Suppressor macrophage treated with lipopolysaccharide for 4 hours (primary cell): ENCODE data around the gene ARL14.

Source experiments
- DNase-seq: peaks from one replicate; pipeline ENCODE4 v3.0.0-alpha.2; 2020

ARL14 gene

DNA sequence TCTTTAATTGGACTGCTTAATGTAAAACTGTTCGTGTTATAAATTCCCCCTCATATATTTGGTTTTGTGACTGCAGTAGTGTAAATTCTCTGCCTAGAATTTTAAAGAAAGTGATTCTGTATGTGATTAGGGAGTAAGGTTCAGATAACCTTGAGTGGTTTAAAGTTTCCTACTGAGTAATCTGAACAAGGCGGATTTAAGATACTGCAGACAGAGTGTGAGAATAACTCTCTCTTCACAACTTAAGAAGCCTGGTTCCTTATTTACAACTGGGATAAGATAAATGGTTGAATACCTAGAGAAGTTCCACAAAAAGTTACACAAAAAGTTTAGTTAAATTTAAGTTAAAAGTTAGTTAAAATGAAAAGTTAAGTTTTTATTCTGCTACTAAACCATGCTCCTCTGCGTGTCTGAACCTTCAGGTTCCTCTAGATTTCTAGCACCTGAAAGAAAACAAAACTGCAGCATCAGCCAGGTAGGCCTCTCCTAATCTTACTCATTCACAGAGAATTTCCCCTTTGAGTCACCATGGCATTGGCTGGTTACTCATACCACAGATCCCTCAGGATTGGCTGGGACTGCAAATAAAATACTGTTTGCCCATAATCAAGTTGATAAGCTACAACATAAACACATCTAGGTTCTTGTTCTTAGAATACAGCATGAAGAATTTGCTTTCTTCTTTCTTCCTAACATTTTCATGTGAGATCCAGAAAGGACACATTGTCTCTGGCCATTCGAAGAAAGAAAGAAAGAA is at the start of gene ARL14:
TSS of gene ARL14 (plus strand) at position 614 of the 757 bp plus-strand sequence. CDS start 187 bp downstream, outside the sequence.
- no peak for DNase-seq

DNA sequence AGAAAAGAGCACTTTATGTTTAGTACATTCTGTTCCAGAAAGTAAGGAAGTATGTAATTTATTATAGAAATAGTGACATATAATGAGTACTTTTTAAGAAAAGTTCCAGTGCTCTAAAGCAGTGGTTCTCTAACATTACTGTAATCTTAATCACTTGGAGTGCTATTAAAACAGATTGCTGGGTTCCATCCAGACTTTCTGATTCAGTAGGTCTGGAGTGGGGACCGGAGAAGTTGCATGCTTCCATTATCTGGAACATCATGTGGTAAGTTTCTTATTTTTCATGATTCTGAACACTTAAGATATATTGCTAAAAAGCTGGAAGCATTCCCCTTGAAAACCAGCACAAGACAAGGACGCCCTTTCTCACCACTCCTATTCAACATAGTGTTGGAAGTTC is 47.5 kb upstream of the ARL14 start:
- DNase-seq = no peak

DNA sequence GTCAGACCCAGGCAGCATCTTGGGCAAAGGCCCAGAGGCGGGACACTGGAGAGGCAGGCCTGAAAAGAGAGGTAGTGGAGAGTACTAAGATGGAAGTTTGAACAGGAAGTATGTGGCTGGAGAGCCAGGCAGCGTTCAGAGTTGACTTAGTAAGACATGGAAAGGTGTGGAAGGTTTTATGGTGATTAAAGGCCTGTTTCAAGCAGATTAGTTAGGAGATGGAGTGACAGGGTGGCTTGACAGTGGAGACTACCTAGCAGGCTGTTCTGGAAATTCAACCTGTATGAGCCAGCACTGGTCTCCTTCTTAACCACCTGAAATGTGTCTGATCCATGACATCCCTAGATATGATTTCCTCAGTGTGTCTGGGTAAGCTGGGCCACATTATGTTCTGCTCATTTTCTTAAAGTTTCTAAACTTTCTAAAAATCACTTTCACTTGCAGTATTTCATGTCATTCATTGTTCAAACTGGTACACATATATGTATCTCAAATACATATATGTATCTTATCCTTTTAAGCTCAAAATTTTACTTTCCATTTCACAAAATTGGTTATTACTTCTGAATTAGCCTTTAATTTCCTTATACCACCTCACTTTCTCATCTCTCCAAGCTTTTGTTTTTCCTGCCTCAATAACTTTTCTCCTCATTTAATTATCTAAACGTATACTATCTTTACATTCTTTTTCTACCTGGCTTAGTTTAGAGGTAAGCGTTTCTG is 43.4 kb upstream of the ARL14 start:
- no peak for DNase-seq

DNA sequence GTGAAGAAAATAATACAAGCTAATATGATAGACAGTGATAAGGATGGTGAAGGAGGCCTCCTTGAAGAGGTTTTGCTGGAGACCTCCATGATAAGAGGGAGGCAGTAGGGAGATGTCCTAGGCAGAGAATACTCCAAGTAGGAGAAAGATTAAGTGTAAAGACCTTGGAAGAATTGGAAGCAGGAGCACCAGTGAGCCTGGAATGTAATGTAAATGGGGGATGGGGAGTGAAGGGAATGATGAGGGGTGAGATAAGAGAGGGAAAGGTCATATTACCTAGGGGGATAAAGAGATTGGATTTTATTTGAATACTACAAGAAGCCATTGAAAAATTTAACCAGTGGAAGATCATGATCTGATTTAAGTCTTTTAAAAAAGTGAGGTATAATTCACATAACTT is 41.7 kb upstream of the ARL14 start:
- DNase-seq = no peak

DNA sequence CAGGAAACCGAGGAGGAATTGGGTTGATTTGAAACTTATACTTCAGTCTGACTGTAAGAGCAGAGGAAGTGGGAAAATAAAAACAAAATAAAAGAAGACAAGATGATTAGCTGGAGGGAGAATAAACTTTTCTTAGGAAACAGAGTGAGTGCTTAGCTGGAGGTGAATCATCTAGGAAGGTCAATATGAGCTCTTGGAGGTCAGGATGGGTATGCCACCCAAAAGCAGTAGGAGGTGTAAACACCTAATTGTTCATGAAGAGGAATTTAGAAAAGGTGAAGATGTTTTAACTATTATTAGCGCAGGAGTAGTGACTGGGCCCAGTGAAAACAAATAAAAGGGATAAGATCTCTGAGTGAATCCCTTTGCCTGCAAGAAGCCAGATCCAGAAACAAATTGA is 39.9 kb upstream of the ARL14 start:
- DNase-seq = no peak

DNA sequence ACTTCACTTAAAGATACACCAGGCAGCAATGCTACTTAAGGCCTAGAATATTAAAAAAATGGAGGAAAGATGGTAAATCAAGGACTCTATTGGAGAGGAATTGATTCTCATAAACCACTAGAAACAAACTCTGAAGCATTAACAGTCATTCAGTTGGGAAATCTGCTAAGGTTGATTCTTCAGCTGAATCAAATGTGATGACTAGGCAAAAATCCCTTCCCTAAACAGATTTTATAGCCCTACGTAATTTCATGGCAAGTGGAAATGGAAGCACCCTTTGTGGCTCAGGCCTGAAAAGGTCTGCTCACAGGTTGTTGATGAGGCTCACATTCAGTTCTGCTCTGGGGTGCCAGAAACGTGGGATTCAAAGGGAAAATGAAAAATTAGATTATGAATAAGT is 38.8 kb upstream of the ARL14 start:
- DNase-seq = no peak

DNA sequence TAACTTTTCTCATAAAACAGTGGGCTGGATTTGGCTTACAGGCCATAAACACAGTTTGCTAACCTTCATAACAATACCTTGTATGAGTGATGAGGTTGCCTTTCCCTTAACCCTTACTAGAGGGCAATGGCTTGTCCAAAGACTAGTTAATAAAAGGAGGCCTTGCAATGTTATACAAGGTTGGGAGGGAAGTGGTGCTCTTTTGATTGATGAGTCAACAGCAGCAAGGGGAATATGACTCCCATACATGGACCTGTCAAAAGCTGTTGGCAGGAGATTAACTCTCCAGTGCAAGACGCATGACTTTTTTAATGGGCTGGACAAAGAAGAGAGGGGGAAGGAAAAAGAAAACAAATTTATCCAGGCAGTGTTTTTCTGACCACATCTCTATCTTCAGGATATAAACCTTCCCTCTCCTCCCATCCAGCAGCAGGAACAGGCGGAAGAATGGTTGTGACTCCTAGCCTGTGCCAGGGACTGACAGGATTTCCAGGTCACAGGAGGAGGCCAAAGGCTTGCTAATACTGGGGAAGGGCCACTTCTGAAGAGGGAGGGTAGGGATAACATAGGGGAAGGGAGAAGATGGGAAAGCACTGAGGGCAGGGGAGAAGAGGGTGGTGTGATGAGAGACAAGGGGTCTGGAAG is 35.2 kb upstream of the ARL14 start:
- DNase-seq = no peak

DNA sequence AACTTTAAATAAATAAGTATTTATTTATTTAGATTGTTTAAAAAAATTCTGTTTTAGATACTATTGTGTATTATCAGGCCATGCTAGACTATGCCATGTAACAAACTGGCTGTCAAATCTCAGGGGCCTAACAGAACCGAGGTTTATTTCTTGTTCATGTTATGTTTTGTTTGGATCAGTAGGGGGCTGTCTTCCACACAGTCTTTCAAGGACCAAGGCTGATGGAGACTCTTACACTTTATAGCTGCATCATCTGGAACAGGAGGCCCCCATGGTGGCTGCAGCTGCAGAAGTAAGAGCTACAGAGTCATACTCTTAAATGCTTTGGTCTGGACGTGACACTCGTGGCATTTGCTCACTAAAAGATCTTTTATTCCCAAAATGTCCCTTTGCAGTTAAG is 33.0 kb upstream of the ARL14 start:
- DNase-seq = no peak

DNA sequence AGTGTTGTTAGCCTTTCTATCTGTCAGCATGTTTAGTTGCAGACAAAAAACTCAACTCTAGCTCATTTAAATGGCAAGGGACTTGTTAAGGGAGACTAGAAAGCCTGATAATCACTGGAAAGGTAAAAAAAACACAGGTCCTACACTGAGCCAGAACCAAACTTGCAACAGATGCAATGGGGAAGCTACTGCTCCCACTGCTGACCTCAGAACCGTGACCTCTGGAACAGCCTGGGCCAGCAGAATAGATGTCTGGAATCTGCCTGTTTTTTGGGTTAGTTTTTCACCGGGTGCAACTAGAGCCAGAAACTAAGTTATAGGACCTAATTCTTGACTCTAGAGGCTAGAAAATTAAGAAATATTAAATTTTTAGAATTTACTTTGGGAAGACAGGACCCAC is 32.5 kb upstream of the ARL14 start:
- DNase-seq = no peak

DNA sequence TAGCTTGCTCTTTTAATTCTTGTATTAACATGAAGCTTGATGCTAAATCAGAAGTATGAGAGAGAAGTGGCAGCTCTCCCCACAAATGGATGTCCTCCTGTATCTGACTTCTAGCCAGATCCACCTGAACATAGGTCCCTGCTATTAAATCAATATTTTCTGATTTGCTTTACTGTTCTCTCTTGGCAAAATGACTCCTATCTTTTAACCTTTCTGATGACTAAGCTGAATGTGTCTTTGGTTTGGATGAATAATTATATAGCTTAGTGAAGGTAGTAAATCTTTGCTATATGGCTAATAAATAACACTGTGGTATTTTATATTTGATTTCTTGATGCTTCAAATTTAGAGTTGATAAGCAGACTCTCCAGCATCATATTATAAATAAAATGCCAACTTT is 28.3 kb upstream of the ARL14 start:
- no peak for DNase-seq

DNA sequence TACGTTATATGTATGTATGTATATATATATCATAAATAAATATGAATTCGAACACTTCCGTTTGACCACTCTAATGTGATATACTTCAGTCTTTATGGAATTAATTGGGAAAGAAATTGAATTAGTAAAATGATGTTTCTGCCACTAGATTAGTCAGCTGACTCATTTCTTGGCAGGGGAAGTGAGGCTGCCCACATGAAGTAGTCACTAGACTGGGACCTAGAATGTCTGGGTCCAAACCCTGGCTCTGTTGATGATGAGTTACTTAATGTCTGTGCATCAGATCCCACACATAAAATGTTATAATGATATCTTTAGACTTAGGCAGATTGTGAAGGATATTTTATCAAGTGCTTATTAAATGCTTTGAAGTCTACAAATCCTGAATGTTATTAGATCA is 27.4 kb upstream of the ARL14 start:
- DNase-seq = no peak

DNA sequence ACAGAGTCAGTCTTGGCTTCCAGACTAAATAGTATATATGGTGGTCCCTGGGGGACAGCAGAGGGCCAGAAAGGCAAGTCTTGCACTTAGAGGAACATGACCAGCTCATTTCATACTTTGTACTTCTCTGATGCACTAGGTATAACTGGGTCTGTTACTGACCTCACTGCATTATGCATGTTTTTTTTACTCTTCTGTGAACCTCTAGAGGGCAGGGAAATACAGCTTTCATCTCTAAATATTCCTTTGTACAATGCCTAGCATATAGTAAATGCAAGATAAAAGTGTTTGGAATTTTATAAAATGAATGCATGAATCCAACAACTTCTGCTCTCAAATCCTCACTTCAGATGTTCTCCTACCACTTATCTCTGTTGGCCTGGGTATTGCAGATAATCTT is 23.4 kb upstream of the ARL14 start:
- DNase-seq = no peak

DNA sequence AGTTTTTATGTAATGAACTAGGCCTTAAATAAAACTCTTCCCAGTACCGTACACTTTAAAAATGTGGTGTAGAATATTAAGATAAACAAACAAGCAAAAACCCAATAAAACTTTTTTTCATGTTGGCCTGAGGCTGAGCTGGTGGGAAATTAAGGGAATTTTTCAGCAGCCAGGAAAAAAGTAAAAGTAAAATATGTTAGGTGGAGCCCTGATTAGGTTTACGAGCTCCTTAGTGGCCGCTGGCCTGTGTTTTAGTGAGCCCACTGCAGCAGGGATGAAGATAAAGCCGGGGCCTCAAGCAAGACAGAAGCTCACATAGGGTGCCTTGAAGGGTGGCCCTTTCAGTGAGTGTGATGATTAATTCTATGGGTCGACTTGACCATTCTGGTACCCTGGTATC is 16.1 kb upstream of the ARL14 start:
- DNase-seq = no peak

DNA sequence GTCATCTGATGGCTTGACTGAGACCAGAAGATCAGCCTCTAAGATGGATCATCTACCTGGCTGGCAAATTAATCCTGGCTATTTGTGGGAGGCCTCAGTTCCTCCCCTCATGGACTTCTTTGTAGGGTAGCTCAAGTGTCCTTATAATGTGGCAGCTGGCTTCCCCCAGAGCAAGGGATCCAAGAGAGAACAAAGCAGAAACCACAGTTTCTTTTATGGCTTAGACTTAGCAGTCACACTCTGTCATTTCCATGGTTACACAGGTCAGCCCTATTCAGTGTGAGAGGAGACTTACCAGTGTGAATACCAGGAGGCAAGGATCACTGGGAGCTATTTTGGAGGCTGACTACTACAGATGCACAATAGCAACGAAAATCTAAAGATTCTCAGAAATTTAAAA is 15.3 kb upstream of the ARL14 start:
- DNase-seq = no peak

DNA sequence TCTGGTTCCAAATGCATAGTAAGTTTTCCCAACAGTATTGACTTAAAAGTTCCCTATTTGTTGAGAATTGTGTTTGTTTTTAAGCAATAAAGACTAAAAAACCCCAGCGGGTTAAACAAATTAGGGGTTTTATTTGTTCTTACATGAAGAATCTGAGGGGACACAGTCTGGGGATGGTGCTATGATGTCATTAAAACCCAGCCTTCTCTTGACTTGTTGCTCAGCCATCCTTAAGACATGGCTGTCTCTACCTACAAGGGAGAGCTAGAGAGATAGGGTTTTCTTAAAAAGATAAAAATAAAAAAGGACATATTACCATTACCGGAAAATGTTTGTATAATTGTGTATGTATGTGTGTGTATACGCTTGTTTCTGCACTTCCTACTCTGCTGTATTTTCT is 11.7 kb upstream of the ARL14 start:
- DNase-seq = no peak

DNA sequence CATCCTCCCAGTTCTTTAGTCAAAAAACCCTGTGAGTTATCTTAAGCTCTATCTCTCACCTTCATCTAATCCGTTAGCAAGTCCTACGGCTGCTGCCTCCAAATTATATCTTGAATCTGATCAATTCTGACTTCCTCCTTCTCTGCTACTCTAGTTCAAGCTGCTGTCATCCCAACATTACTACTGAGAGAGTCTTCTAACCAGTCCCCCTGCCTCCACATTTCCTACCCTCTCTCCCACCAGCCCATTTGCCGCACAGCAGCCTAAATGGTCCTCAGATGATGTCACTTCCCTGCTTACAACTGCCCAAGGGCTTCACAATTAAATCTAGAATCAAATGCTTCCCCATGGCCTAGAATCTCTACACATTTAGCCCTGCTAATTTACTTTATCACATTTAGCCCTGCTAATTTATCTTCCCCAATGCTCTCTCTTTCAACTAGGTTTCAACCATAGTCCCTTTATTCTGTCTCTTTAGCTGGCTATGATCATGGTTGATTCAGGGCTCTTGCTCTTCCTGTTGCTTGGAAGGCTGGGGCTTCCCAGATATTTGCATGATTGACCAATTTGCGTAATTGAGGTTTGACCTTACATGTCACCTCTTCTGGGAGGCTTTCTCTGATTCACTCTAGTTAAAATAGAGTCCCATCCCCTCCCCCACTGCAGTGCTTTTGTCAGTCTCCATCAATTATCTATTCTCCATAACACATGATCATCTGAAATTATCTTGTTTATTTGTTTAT is 11.0 kb upstream of the ARL14 start:
- DNase-seq = peak; percentile 64

DNA sequence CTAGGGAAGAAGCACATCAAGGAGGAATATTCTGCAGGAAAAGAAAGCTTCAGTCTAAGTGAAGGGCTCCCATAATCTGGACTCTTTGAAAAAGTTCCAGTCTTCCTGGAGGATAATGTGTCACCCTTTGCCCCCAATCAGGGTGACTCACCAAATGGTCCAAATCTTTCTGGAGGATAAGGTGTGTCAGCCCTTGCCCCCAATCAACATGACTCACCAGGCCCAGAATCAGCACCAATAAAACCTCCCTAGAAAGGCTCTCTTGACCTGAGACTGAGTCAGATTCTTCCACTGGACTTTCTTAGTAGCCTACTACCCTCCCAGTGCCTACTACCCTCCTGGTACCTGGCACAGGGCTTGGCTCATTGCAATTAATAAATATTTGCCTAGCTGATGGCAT is 9.5 kb upstream of the ARL14 start:
- no peak for DNase-seq

DNA sequence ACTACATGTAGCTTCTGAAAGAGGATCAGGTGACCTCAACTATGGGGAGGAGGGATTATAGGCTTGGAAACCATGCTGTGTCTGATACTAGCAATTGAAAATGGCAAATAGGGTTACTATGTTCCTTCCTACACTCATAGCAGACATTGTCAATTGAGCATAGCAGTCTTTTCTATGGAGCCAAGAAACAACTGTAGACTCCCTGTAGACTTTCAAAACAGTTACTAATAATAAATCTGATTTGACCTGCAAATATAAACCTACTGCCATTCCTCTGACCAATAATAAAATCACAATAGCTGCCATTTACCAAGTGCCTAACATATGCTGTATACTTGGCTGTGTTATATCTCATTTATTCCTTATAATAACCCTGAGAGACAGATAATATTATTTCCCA is 8.5 kb upstream of the ARL14 start:
- DNase-seq = no peak

DNA sequence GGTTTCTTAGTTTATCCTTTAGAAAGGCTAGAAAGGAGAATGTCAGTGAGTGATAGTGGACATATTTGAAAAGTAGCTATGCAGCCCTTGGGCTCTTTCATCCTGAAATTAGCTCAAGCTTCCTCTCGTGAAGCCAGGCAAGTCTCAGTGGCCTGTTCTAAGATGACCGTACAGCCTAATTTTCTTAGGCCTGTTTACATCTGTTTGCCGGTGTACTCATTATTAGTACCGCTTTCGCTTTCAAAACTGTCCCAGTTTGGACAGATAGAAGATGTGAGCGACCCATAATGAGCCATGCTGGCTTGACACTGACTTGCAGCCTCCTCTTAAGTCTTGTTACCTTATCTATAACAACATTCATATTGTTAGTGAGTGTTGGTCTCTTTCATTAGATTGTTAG is 5.7 kb upstream of the ARL14 start:
- peak; percentile 7 for DNase-seq

DNA sequence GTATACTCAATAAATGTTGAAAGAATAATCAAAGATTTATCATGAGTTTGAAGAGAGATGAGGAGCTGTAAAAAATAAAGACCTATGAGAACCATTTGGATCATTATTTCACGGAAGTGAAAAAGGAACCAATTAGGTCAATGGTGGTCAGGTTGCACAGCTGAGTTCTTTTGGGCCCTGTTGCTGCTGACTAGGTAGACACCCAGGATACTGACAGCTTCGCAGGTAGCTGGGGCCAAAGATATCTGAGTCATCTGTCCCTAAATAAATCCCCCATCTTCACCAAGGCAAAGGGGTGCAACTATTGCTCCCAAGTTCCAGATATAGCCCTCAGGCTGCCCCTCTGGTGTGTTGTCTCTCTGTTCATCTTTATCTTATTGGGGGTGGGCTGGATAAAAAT is 5.0 kb upstream of the ARL14 start:
- DNase-seq = no peak

DNA sequence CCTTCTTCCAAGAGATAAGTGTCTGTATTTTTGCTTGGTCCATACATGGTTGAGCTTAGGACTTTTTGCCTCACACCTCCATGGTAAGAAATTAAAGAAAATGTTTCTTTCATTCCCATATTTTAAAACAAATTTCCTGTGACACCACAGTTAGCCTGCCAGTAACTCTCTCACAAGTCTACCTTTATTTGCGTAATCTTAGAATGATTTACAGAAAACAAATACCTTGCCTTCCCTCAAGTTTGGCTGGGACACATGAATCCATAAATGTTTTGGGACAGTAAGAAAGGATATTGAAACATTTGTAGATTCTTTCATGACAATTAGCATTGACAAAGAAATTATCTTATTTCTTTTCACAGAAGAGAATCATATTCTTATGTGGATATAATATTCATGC is 3.8 kb upstream of the ARL14 start:
- no peak for DNase-seq

DNA sequence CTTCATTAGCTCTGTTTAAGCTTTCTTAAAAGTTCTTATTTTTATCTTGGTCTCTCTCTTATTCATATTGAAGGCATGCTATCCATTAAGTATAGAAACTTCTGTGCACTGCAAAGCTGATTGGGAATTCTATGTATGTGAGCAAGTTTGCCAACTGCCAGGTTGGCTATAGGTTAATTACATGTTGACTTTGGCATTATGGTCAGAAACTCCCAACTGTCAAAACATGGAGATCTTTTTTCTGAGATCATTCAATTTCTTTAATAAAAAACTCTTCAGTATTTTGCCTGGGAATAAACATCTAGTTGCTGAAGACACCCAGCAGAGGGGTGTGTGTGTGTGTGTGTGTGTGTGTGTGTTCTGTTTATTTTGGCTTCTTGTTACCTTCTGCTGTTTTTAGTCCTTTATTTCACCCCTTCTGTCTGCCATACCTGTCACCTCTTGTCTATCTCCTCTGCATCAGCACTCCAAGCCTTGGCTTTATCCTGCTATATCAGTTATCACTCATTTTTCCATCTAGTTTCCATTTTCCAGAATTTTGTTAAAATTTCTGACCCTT is 1.3 kb upstream of the ARL14 start:
- DNase-seq = no peak

DNA sequence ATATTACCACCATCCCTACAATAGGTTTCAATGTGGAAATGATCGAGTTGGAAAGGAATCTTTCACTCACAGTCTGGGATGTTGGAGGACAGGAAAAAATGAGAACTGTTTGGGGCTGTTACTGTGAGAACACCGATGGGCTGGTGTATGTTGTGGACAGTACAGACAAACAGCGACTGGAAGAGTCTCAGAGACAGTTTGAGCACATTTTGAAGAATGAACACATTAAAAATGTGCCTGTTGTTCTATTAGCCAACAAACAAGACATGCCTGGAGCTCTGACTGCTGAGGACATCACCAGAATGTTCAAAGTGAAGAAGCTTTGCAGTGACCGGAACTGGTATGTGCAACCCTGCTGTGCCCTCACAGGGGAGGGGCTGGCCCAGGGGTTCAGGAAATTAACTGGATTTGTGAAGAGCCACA is 510 bp downstream of the ARL14 start:
- DNase-seq = no peak
